K562 (cell line): ENCODE results near the gene TMA7B. TPM values are rescaled to one million over a fixed set of nuclear protein-coding genes. Genes with fewer than 3 reads are reported as not detected.

Experiments used
- BCL6 ChIP-seq: fragments of 250-450 bp; sonication (Bioruptor Pico); IDR thresholded peaks from 2 replicates; pipeline ENCODE4 v1.4.0; 2020
- BCOR ChIP-seq: fragments of 450-650 bp; IDR thresholded peaks from 2 replicates; pipeline ENCODE4 v1.6.1; 2016
- FOSL1 ChIP-seq: fragments of 200-800 bp; sonication (Bioruptor generic); conservative IDR thresholded peaks from 2 replicates; pipeline ENCODE4 v1.6.1; 2016; ENCODE audit warnings: missing genetic modification characterization, missing compliant biosample characterization
- PTBP1 ChIP-seq: fragments of 200-400 bp; formaldehyde crosslinking; IDR thresholded peaks from 2 replicates; pipeline ENCODE4 v1.6.1; 2017; ENCODE audit warnings: low read depth, low read length
- TAF9B ChIP-seq: fragments of 450-650 bp; IDR thresholded peaks from 2 replicates; pipeline ENCODE4 v1.6.1; 2018; ENCODE audit warnings: mild to moderate bottlenecking; ENCODE audit not compliant: partially characterized antibody
- TBL1XR1 ChIP-seq, 2 experiments: IDR thresholded peaks; 2 replicates each; pipeline ENCODE4 v1.6.1; 2012; ENCODE audit warnings: improper control_type of control experiment in 2 of 2, low read length in 2 of 2, mild to moderate bottlenecking in 1 of 2
- TEAD4 ChIP-seq, 2 experiments: sonication (generic) in 1 of 2; formaldehyde crosslinking in 1 of 2; IDR thresholded peaks; 2 replicates each; pipeline versions ENCODE4 v1.6.1 to v1.8.0; 2012 to 2022; ENCODE audit warnings: borderline replicate concordance in 1 of 2, inconsistent platforms in 1 of 2, low read length in 1 of 2, mild to moderate bottlenecking in 1 of 2, missing genetic modification reagents in 1 of 2
- ZFX ChIP-seq: sonication (generic); formaldehyde crosslinking; IDR thresholded peaks from 2 replicates; pipeline ENCODE4 v1.8.0; 2022; ENCODE audit warnings: mild to moderate bottlenecking, missing genetic modification reagents, moderate library complexity
- ZNF507 ChIP-seq: conservative IDR thresholded peaks from 2 replicates; pipeline ENCODE4 v1.6.1; 2017; ENCODE audit warnings: missing genetic modification characterization, missing compliant biosample characterization
- polyA plus RNA-seq, 8 experiments: library from polyadenylated mRNA; depleted of rRNA in 4 of 8; stranded (reverse) in 5 of 8; unstranded in 3 of 8; fragments of >200 nt; fragmentation: Nextera tagmentation in 2 of 8; fragmentation: Illumina TruSeq in 1 of 8; extraction: Ambion mirVana in 2 of 8; extraction: Trizol in 1 of 8; gene quantifications; 2 replicates each; pipeline versions ENCODE4 v1.2.1 to v1.2.3, GENCODE V29; 2011 to 2014; ENCODE audit warnings: inconsistent platforms in 1 of 8, missing spikeins in 1 of 8
- total RNA-seq, 7 experiments: library from RNA; depleted of rRNA in 6 of 7; stranded (reverse); fragments of >200 nt in 6 of 7; fragmentation: Illumina TruSeq in 2 of 7; extraction: Trizol in 2 of 7; gene quantifications; 2 replicates each; pipeline versions ENCODE4 v1.2.1 to v1.2.3, GENCODE V29; 2011 to 2021; ENCODE audit warnings: low replicate concordance in 1 of 7
- TF ChIP-seq, protein P1 (sequence below), 2 experiments: fragments of 450-650 bp; formaldehyde crosslinking in 1 of 2; IDR thresholded peaks; 2 replicates each; pipeline versions ENCODE4 v1.4.0 to v1.6.1; 2014 to 2020; ENCODE audit warnings: mild to moderate bottlenecking in 2 of 2, borderline replicate concordance in 1 of 2, low read depth in 1 of 2
- TF ChIP-seq, protein P2 (sequence below), 2 experiments: fragments of 450-650 bp; conservative IDR thresholded peaks; 2 replicates each; pipeline ENCODE4 v1.6.1; 2017; ENCODE audit warnings: mild to moderate bottlenecking in 2 of 2, moderate library complexity in 2 of 2
- TF ChIP-seq, protein P3 (sequence below): fragments of 450-650 bp; IDR thresholded peaks from 2 replicates; pipeline ENCODE4 v1.7.1; 2018; ENCODE audit warnings: mild to moderate bottlenecking, low read depth; ENCODE audit not compliant: partially characterized antibody
- TF ChIP-seq, protein P4 (sequence below): fragments of 450-650 bp; IDR thresholded peaks from 2 replicates; pipeline ENCODE4 v1.6.1; 2016; ENCODE audit warnings: low read depth, mild to moderate bottlenecking, moderate library complexity

Gene TMA7B
- total and polyA plus RNA-seq, 9 of the 15 experiments (the other 6 are each of a cell fraction or from before 2014, with no cell fraction given), result 5.6 to 14.2 (median 11.8) TPM

DNA sequence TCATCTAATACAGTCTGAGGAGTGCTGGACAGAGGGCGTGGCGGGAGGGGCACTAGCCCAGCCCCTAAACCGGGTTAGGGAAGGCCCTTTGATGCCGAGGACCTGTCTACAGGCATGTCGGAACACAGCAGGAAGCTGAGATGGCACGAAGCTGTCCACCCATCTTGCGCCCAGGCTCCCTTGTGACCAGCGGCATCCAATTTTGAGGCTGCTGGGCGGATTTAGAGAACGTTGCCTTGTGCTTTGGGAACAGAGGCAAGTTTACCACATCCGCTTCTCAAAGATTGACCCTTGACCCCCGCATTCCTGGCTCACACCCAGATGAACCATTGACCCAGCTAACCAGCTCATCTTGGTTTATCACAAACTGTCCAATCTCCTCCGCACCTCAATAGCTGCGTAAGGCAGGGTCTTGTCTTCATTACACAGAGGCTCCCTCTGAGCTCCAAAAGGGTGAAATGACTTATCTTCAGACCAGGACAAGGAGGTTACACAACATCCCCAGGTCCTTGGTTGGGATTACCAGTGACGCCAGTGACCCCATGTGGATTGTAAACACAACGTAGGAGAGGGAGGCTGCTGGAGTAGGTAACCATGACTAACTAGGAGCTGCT, 39.1 kb downstream of the TMA7B start (continued):
- TF ChIP-seq, protein P1, sequence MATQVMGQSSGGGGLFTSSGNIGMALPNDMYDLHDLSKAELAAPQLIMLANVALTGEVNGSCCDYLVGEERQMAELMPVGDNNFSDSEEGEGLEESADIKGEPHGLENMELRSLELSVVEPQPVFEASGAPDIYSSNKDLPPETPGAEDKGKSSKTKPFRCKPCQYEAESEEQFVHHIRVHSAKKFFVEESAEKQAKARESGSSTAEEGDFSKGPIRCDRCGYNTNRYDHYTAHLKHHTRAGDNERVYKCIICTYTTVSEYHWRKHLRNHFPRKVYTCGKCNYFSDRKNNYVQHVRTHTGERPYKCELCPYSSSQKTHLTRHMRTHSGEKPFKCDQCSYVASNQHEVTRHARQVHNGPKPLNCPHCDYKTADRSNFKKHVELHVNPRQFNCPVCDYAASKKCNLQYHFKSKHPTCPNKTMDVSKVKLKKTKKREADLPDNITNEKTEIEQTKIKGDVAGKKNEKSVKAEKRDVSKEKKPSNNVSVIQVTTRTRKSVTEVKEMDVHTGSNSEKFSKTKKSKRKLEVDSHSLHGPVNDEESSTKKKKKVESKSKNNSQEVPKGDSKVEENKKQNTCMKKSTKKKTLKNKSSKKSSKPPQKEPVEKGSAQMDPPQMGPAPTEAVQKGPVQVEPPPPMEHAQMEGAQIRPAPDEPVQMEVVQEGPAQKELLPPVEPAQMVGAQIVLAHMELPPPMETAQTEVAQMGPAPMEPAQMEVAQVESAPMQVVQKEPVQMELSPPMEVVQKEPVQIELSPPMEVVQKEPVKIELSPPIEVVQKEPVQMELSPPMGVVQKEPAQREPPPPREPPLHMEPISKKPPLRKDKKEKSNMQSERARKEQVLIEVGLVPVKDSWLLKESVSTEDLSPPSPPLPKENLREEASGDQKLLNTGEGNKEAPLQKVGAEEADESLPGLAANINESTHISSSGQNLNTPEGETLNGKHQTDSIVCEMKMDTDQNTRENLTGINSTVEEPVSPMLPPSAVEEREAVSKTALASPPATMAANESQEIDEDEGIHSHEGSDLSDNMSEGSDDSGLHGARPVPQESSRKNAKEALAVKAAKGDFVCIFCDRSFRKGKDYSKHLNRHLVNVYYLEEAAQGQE (IDR thresholded peaks at IDR 0.05; ENCODE audit: borderline replicate concordance), result 0 out of 2 replicates have a peak, but pooled peaks have one; percentile 28
- TF ChIP-seq, protein P1 (CRISPR knock-in tag; IDR thresholded peaks at IDR 0.05; ENCODE audit: low read depth), result no peak
- no peak for TF ChIP-seq PTBP1
- TF ChIP-seq FOSL1 (tag), result peak; percentile 64; the same call in 1 of the 2 replicates
- TF ChIP-seq BCOR, result peak; percentile 50; the same call in 1 of the 2 replicates
- no peak for TF ChIP-seq ZNF507 (tag)
- TF ChIP-seq, protein P2, sequence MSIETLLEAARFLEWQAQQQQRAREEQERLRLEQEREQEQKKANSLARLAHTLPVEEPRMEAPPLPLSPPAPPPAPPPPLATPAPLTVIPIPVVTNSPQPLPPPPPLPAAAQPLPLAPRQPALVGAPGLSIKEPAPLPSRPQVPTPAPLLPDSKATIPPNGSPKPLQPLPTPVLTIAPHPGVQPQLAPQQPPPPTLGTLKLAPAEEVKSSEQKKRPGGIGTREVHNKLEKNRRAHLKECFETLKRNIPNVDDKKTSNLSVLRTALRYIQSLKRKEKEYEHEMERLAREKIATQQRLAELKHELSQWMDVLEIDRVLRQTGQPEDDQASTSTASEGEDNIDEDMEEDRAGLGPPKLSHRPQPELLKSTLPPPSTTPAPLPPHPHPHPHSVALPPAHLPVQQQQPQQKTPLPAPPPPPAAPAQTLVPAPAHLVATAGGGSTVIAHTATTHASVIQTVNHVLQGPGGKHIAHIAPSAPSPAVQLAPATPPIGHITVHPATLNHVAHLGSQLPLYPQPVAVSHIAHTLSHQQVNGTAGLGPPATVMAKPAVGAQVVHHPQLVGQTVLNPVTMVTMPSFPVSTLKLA (conservative IDR thresholded peaks at IDR 0.05), result peak in 1 of 2 experiments; percentile 52; a peak in 2 of 4 replicates
- peak; percentile 90 for TF ChIP-seq TEAD4 (IDR thresholded peaks at IDR 0.05; ENCODE audit: low read length)
- TF ChIP-seq TEAD4 (CRISPR knock-in tag; IDR thresholded peaks at IDR 0.05; ENCODE audit: borderline replicate concordance), result no peak
- TF ChIP-seq, protein P3, sequence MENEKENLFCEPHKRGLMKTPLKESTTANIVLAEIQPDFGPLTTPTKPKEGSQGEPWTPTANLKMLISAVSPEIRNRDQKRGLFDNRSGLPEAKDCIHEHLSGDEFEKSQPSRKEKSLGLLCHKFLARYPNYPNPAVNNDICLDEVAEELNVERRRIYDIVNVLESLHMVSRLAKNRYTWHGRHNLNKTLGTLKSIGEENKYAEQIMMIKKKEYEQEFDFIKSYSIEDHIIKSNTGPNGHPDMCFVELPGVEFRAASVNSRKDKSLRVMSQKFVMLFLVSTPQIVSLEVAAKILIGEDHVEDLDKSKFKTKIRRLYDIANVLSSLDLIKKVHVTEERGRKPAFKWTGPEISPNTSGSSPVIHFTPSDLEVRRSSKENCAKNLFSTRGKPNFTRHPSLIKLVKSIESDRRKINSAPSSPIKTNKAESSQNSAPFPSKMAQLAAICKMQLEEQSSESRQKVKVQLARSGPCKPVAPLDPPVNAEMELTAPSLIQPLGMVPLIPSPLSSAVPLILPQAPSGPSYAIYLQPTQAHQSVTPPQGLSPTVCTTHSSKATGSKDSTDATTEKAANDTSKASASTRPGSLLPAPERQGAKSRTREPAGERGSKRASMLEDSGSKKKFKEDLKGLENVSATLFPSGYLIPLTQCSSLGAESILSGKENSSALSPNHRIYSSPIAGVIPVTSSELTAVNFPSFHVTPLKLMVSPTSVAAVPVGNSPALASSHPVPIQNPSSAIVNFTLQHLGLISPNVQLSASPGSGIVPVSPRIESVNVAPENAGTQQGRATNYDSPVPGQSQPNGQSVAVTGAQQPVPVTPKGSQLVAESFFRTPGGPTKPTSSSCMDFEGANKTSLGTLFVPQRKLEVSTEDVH, result no peak
- TF ChIP-seq BCL6 (CRISPR knock-in tag), result no peak
- no peak for TF ChIP-seq TAF9B
- TF ChIP-seq TBL1XR1 (IDR thresholded peaks at IDR 0.05; ENCODE audit: low read length in 2 of 2), result peak in 1 of 2 experiments; percentile 57; a peak in 2 of 4 replicates
- no peak for TF ChIP-seq ZFX (CRISPR knock-in tag)
- TF ChIP-seq, protein P4, sequence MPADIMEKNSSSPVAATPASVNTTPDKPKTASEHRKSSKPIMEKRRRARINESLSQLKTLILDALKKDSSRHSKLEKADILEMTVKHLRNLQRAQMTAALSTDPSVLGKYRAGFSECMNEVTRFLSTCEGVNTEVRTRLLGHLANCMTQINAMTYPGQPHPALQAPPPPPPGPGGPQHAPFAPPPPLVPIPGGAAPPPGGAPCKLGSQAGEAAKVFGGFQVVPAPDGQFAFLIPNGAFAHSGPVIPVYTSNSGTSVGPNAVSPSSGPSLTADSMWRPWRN, result no peak
